Activated CD8-positive, alpha-beta memory T cell treated with anti-CD3 and anti-CD28 coated beads, Interleukin-2, amount 50 U/mL, for 48 hours (primary cell): ENCODE measurements around the gene R3HDM4.
A peak's percentile ranks its signal among the peaks of the same experiment; 100 is the strongest.
"Not testable (repeated sequence)": the region's sequence is repeated elsewhere in the genome, so short reads cannot be mapped to it uniquely, and the experiment has no call there.

Experiments
- DNase-seq: peaks from one replicate; pipeline ENCODE4 v3.0.0-alpha.2; 2020

Gene R3HDM4

GRCh38 chr19:871446-872265 lies 41.4 kb downstream of the R3HDM4 start:
- peak; percentile 74 for DNase-seq

GRCh38 chr19:870963-871401 lies 42.0 kb downstream of the R3HDM4 start:
- DNase-seq = no peak

- no peak for DNase-seq
These were observed 42.7 kb downstream of the R3HDM4 start for GRCh38 chr19:870314-870713.

- DNase-seq = no peak
These were observed 43.5 kb downstream of the R3HDM4 start for GRCh38 chr19:869245-870177.

GRCh38 chr19:868458-869244 lies 44.4 kb downstream of the R3HDM4 start:
- no peak for DNase-seq

- no peak for DNase-seq
These were observed 45.1 kb downstream of the R3HDM4 start for GRCh38 chr19:867855-868457.

- DNase-seq = no peak
These were observed 45.7 kb downstream of the R3HDM4 start for GRCh38 chr19:867301-867793.

GRCh38 chr19:866769-867300 lies 46.2 kb downstream of the R3HDM4 start:
- no peak for DNase-seq

GRCh38 chr19:863315-863620 lies 49.8 kb downstream of the R3HDM4 start:
- DNase-seq = no peak

- DNase-seq = peak; percentile 91
These were observed 50.3 kb downstream of the R3HDM4 start for GRCh38 chr19:862581-863314.

- peak; percentile 92 for DNase-seq
These were observed 51.1 kb downstream of the R3HDM4 start for GRCh38 chr19:861756-862580.

- DNase-seq = no peak
These were observed 51.8 kb downstream of the R3HDM4 start for GRCh38 chr19:861141-861755.

GRCh38 chr19:858868-859843 lies 53.9 kb downstream of the R3HDM4 start, which contains the start of gene CFD:
TSS of gene CFD (plus strand) at chr19:859664. CDS start at chr19:859690, 26 bp downstream.
- no peak for DNase-seq

GRCh38 chr19:858284-858683 lies 54.7 kb downstream of the R3HDM4 start:
- no peak for DNase-seq

- DNase-seq = no peak
These were observed 57.4 kb downstream of the R3HDM4 start for GRCh38 chr19:855566-856120.

- DNase-seq = no peak
These were observed 57.9 kb downstream of the R3HDM4 start for GRCh38 chr19:855142-855541.

GRCh38 chr19:854549-854948 lies 58.5 kb downstream of the R3HDM4 start:
- DNase-seq = no peak

GRCh38 chr19:853614-854220 lies 59.3 kb downstream of the R3HDM4 start:
- not testable (repeated sequence) for DNase-seq
